ENCODE results near the gene LLPH.

Gene LLPH

DNA sequence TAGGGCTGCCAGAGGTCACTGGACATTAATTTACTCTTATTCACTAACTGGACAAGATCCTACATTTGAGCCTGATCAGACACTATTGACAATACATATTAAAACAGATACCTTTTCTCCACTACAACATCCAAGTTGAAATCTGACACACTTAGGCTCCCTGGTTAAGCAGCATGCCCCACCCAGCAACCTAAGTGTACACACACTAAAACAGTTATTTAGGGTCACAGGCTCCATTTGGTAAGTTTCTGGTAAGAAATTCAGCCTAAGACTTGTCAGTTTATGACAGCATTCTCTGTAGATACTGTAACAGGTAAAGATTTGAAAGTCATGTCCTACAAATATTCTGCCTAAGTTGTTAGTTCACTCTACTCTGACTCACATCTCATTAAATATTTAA is 12.3 kb upstream of the LLPH start:
- DNase-seq = no peak

DNA sequence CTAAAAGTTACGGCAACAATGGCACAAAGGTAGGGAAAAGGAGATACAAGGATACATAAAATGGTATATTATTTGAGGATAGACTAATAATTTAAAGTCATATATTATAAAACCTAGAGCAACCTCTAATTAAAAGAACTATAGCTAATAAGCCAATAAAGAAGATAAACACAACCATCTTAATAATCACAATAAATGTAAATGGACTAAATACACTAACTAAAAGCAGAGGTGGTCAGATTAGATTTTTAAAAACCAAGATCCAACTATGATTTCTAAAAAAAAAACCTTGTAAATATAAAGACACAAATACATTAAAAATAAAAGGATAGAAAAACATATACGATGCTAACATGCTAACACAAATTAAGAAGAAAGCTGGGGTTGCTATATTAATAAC is 10.7 kb upstream of the LLPH start:
- DNase-seq = no peak

DNA sequence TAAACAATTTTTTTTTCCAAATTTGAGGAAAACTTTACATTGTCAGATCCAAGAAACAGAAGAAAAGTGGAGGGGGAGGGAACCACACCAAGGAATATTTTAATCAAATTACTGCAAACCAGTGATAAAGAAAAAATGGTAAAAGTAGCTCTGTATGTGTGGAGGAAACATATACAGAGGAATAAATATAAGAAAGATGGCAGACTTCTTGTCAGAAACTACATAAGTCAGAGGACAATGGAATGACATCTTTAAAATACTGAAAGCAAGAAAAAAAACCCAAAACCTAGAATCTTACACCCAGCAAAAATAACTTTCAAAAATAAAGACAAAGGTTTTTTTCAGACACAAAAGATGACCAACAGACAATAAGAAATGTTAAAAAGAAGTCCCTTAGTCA is 10.2 kb upstream of the LLPH start:
- no peak for DNase-seq

DNA sequence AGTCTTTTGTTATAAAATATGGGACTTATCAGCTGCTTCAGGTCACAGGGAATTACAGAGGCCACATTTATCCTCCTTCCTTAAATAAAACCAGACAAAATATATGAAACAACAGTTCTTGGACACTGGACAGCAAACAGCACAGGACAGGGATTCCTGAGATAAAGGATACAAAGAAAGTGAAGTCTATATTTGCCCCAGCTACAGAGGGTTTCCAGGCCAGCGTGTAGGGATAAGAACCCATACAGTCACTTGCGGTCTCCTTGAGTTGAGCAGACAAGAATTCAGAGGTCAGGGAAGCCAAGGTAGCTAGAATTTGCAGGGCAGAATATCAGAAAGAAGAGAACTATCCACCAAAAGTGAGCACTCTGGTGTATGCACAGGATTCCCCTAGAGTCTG is 8.8 kb upstream of the LLPH start:
- no peak for DNase-seq

DNA sequence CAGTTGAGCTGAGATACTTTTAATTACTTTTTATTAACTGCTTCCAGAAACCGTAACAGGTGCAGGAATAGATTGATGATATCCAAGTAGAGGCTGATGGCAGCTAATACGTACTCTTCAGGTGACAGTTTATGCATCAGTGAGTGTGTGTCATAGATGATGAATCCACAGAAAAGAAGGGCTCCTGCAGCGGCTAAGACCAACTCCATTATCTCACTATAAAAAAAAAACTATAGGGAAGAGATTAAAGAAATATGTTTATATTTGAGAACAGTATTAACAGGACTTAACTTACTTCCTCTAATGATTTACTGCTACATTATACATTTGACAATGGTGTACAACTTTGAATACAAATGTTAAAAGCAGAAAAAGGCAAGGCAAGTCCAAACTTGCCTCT is 7.4 kb upstream of the LLPH start:
- no peak for DNase-seq

DNA sequence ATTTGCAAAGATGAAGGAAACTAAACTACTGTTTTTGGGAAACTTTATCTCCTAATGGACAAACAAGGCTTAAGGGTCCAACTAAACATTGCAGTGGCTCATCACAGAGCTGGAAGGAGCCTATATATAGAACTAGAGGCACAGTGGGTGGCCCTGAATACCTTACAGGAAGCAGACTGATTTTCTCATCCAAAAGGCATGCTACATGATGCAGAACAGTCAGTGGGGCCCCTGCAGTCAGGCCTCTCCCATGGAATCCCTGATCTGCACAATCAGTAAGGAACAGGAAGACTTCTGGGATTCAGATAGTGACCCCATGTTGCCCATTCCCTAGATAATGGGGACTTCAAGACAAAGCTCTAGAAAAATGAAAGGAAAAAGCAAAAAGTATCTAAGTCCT is 1.9 kb upstream of the LLPH start:
- peak; percentile 89 for DNase-seq

DNA sequence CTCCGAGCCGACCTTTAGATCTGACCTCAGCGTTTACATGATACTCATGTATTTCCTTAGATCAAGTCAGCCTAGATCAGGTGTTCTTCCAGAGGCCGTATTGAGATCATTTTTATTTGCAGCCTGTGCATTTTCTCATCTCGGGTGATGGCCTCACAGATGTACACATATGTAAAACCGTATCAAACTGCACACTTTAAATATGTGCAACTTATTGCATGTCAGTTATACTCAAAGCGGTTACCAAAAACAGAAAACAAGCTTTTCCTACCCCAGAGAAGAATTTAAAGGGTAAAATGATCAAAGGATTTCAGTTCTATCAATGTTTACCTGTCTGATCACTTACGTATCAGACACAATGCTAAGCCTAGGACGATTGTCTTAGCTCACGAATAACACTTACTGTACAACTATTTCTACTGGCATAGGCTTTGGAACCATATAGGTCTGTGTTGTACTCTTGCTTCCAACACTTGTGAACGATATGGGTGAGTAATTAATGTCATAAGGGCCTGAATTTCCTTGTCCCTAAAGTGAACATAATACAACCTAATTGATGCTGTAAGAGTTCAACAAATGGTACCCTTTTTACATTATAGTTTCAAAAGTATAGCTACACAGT is 628 bp upstream of the LLPH start:
- DNase-seq = no peak

DNA sequence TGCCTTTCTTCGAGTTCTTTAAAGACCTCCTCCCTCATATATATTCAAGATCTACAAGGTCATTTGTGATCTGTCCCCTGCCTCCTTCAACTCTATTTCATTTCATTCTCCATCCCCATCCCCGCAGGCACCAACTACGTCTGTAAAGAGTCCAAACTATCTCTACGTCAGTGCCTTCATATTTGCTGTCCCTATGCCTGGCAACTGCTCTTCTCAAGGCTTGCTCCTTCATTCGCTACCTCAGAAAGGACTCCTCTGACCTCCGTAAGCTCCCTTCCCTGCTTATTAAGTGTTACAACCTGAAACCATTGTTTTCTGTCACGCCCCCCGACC is 650 bp downstream of the LLPH start:
- DNase-seq = no peak

DNA sequence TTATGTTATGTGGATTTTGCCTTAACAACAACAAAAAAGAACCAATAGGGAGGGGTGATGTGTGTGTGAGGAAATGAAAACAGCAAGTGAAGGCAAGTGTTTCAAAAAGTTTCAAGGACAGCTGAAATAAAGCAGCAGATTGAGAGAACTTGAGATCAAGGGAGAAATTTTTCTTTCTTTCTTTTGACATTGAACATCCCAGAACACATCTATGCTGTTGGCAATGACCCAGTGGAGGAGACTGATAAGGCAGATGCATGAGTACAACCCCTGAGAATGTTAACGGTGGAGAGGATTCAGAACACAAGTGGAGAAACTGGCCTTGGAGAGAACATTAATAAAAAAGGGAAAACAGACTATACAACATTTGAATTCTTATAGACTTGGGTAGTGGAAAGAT is 2.9 kb downstream of the LLPH start:
- DNase-seq = no peak

DNA sequence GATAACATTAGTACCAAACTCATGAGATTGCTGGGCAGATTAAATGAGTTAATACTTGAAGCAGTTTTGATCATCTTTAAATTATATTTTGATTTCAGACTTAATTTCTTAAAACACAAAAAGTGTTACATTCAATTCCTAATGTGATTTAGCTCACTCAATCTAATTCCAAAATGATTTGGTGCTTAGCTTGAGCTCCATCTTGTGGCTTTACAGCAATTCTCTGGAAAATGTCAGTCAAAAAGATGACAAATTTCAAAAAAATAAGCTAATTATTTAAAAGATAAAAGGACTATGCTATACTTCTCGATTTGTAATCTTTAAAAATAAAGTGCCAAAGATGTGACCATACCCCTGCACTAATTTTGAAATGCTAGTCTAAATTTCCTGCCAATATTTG is 10.1 kb downstream of the LLPH start:
- no peak for DNase-seq

DNA sequence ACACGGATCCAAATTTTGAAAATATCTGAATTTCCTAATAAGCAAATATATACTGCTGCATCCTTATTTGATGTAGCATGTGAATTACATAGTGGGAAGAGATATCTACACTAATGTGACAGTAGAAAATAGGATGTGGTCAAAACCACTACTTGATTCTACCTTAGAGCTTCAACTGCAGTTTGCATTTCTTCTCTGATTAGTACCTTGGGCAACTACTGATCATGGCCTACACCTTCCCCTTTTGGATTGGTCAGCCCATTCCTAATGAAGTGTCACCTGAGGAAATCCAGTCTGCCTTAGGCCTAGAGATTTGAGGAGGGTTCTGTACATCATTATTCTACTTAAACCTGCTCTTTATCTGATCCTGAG is 10.7 kb downstream of the LLPH start:
- DNase-seq = no peak

DNA sequence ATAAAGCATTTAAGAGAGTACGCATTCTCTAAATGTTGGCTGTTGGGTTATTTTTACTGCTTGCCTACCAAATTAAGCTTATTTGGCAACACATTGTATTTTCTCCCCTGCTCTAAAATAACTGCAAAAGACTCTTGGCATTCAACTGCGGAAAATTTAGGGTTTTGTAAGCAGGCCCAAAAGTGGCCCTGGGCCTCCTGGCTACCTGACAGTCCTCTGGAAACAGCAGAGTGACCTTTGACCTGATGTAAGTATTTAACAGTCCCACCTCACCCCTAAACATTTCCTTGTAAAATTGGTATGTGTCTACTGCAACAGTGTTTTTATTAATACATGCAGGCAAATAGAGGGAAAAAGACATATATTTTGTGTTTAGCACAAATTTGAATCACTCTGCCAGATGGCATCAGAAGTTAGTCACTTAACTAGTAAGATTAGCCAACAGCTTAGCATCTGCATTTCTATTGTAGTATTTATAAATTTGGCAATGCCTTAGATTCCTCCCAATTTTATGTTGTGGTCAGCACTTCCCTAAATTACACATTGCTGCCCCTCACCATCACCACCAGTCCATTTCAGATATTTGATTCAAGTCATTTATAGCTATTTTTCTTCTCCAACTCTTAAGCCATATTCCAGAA is 11.2 kb downstream of the LLPH start:
- DNase-seq = no peak

DNA sequence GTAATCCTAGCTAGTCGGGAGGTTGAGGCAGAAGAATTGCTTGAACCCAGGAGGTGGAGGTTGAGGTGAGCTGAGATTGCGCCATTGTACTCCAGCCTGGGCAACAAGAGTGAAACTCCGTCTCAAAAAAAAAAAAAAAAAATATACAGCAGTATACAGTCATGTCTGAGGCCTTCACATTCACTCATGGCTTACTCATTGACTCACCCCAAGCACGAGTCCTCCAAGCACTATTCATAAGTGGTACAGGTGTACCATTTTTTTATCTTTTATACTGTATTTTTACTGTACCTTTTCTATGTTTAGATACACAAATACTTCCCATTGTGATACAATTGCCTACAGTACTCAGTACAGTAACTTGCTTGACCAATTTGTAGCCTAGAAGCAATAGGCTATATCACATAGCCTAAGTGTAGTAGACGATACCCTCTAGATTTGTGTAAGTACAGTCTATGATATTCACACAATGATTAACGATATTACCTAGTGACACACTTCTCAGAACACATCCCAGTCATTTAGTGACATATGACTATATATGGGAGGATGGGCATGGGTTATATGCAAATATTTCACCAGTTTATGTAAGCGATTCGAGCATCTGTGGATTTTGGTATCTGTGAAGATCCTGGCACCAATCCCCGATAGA is 12.2 kb downstream of the LLPH start:
- no peak for DNase-seq

DNA sequence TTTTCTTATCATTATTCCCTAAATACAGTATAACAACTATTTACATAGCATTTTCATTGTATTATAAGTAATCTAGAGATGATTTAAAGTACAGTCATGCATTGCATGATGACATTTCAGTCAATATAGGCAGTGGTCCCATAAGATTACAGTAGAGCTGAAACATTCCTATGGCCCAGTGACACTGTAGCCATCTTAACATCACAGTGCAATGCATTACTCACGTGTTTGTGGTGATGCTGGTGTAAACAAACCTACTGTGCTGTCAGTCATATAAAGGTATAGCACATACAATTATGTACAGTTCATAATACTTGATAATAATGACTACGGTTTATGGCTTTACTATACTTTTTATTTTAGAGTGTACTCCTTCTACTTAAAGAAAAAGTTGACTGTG is 13.3 kb downstream of the LLPH start:
- no peak for DNase-seq

DNA sequence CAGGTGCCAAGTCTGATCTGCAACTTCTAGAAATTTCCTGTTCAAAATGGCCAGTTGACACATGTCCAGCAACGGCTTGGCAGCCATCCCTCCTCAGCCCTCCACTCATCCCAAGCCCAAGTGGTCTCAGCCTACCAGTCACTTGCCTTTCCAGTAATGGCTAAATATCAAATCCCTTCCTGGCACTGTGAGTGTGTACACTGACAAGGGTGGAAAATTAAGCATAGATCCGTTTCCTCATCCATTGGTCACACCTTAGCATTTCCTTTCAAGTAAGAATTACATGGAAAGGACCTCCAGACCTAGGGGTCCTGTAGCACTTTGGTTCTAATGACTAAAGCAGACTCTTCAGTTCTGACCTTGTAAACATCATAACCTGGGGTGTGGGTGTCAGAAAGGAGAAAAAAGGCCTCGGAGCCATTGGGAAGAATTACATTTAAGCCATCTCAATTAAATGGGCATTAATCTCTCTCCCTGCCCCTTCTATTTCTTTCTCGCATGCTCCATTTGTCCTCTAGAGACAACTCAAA is 15.4 kb downstream of the LLPH start:
- DNase-seq = no peak

DNA sequence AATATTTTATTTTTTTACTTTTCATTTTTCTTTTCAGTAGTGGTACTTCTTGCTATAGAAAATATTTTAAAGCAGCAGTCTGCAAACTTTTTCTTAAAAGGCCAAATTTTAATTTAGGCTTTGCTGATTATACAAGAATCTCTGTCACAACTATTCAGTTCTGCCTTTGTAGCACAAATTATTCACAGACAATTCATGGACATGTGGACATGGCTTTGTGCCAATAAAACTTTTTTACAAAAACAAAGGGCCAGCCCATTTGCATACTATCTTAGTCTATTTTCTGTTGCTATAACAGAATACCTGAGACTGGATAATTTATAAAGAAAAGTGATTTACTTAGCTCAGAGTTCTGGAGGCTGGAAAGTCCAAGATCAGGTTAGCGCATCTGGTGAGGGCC is 17.1 kb downstream of the LLPH start:
- no peak for DNase-seq

DNA sequence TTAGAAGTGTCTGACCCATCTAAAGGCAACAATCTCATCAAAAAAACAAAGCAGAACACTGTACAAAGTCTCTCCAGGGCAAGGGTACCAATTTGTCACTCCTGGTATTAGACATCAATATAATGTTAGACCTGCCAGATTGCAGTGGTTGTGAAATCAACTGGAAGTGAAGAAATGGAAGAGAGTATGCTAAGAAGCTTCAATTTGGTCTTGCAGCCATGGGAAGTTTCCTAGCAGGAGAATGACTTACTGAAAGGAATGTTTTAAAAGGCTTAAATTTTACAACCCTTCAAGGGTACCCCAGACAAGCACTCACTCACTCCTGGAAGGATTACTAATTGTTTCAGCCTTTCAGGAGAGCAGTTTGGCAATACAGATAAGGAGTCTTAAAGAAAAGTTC is 18.9 kb downstream of the LLPH start:
- peak; percentile 46 for DNase-seq

DNA sequence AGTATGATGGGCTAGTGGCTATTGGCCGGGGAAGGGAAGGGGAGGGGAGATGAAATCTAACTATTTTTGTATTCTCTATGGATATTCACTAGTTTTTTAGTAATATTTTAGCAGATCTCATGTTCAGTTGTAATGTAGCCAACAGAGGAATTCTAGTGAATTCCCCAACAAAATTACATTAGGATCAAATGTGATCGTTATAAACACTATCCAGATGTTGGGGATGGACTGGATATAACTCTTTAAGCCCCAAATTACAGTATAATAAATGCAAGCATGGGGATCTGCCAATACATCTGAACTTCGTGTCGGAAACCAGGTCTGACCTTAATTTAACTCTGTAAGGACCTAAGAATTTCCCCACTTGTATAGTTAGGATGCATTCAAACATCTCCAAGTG is 21.5 kb downstream of the LLPH start:
- DNase-seq = no peak

DNA sequence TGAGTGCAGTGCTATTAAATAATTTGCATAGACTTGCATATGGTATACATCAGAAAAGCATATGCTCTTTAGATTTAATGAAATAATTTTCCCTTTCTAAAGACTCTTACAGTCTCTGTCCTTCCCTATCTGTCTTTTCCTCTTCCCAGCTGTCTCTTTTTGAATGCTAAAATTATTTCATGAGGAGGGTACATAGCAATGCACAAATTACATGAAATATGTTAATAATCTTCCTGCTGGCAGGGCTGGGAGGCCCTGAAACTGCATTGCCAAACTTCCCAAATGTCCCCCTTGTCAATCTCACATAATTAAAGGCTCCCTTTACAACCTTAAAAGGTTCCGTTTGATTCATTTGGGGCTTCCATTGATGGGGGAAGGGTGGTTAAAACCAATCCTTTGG is 22.2 kb downstream of the LLPH start:
- DNase-seq = no peak

DNA sequence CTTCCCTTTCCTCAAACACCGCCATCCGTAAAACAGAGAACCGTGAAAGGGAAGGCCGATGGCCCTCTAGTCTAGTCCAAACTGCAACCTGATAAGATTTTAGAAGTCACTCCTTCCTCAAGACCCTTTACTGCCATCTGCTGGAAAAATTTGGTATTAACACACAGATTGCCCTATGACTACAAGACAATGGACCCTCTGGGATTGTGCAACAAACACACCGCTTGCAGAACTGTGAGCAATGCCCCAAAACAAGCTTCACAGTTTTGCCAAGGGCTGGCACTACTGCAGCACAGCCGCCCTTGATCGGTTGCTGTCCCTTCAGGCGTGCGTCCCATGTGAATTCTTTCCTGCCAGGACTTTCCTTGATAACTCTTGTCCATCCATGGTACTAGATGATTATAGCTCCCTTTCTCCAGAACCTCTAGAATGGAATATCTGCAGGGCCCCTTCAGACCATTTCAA is 23.1 kb downstream of the LLPH start:
- DNase-seq = peak; percentile 92

DNA sequence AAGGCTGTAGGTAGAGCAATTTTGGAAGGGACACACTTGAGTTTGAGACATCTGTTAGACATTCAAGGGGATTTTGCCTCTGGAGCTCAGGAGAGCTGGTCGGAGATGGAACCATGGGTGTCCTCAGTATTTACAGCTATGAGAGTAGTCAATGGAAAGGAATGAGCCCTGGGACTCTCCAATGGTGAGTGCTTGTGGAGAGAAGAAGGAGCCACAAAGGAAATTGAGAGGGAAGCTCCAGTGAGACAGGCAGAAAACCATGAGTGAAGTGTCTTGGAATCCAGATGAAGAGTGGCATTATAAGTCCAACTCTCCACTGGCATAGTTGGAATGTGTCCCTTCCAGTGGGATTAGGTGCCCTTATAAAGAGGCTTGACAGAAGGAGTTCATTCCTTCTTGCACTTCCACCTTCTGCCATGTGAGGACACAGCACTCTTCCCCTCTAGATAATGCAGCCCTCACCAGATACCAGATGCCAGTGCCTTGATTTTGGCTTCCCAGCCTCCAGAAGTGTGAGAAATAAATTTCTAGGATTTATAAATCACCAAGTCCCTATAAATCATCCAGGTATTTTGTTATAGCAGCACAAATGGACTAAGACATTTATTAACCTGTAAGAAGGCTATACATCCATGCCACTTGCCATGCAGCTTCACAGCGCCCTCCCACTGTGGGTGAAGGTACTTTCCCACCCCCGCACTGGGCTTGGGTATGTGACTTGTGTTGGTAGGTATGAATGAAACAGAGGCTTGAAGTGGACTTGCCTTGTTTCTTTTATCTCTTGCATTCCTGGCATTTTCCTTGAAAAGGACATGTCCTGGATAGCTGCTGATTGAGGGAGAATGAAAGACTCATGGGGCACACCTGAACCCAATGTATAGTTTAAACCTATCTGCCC is 27.3 kb downstream of the LLPH start:
- no peak for DNase-seq

DNA sequence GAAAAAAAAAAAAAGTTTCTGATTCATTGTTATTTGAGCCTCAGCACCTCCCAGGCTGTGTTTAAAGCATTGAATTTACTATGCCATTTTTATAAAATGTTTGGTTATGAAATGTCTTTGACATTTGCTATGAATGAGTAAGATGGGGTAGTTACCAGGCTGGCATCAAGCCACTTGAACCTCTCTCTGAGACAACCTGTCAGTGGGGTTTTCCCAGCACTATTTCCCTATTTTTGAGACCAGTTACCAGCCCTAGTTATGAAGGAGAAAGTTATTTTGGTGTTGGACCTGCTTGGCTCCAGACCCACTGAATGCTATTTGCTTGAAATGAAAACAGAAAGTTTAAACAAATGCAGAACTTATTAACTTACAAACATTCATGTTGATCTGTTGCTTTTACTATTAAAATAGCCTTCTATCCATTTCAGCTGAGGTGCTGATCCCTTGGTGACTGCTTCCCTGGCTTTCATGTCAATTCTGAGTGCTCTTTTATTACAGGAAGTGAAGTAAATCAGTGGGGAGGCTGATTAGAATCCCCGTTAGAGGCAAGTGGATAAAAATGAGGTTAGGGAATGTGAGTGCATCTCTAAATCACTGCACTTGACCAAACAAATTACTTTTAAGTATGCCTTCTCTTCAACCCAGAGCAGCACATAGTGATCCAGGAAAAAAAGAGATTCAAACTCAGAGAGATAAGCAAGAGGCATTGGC is 37.8 kb downstream of the LLPH start:
- peak; percentile 15 for DNase-seq

DNA sequence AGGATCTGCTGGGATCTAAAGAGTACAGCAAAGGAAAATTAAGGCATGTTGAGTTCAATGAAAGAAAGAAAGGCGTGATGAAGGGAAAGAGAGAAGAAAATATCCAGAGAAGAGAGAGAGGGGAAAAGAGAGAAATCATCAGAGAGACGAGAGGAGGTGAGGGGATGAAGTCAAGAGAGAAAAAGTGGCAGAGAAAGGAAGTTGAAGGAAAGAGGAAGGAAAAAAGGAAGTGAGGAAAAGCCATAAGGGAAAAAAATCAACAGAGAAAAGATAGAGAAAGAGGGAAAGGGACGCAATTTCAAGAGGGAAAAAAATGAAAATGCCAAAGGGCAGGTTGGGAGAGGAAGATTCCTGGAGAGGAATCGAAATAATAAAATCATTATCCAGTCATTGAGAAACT is 40.4 kb downstream of the LLPH start:
- DNase-seq = no peak
